GM19035 (cell line): ENCODE data around the gene CTSW.
"Not testable (repeated sequence)": the region's sequence is repeated elsewhere in the genome, so short reads cannot be mapped to it uniquely, and the experiment has no call there.

Experiments used
- ATAC-seq: cut with Tn5 transposase; IDR thresholded peaks from one replicate; pipeline ENCODE4 v1.9.1; 2021; ENCODE audit not compliant: unreplicated experiment

The CTSW gene

DNA sequence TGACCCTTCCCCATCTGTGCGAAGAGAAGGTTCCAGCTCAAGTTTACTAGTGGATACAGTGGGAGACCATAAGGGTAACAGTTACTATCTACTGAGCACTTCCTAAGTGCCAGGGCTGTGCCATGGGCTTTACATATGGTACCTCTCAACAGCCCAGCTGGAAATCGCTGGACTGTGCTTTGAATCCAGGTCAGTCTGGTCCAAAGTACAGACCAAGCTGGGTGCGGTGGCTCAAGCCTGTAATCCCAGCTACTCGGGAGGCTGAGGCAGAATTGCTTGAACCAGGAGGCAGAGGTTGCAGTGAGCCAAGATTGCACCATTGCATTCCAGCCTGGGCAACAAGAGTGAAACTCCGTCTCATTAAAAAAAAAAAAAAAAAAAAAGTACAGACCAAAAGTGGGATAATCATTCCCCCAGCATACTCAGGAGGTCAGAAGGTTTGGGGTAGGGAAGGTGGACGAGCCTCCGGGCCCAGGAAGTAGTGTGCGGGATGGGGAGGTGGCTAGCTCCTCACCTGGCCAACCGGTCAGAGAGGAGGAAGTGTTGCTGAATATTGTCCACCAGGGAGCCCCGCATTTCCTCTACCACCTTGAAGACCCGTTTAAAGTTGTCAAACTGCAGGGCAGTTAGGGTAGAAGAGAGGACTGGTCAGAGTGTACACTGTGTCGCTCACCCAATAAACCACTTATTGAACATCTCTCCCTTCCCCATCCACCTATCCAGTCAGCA, 6.3 kb downstream of the CTSW start:
- no peak for ATAC-seq

DNA sequence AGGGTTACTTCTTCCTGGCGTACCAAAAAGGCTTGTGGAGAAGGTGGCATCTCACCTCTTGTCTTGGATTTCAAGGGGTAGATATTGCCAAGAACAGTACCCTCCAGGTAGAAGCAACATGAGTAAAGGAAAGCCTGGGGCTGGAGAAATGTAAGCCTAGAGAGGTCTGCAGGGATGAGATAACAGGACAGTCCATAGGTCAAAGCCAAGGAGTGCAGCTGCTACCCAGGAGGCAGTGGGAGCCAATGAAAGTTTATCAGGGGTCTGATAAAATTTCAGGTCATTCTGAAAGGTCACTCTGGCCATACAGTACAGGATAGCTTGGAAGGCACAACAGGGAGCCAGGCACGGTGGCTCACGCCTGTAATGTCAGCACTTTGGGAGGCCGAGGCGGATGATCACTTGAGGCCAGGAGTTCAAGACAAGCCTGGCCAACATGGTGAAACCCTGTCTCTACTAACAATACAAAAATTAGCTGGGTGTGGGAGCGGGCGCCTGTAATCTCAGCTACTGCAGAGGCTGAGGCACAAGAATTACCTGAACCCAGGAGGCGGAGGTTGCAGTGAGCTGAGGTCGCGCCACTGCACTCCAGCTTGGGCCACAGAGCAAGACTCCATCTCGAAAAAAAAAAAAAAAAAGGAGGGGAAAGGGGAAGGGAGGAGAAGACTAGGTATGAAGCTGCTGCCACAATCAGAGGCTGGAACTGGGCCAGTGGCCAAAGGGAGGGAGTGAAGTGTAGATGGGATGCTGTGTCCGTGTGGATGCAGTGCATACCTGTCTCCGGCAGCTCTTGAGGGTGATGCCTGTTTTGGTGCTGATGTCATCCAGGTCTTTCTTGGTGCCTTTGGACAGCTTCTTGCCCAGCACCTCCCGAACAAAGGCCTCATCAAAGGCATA, 7.4 kb downstream of the CTSW start:
- no peak for ATAC-seq

DNA sequence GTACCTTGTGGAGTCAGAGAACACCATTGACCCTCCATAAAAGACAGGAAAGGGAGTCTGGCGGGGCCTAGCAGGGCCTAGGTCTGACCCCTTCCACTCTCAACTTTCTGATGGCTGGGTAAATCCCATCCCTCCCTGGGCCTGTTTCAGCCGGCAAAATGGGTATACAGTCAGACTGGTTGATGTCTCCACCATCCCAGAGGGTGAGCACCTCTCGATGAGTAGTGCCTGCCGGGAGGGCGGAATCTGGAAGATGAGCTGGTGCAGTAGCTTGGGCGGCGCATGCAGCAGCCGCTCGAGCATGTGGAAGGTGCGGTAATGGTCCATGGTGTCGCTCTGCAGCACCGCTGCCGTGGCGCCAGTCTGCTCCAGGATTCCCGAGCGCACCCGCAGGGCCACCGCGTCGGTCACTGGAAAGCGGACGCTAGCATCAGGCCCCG, 8.1 kb downstream of the CTSW start:
- peak; percentile 1 for ATAC-seq

DNA sequence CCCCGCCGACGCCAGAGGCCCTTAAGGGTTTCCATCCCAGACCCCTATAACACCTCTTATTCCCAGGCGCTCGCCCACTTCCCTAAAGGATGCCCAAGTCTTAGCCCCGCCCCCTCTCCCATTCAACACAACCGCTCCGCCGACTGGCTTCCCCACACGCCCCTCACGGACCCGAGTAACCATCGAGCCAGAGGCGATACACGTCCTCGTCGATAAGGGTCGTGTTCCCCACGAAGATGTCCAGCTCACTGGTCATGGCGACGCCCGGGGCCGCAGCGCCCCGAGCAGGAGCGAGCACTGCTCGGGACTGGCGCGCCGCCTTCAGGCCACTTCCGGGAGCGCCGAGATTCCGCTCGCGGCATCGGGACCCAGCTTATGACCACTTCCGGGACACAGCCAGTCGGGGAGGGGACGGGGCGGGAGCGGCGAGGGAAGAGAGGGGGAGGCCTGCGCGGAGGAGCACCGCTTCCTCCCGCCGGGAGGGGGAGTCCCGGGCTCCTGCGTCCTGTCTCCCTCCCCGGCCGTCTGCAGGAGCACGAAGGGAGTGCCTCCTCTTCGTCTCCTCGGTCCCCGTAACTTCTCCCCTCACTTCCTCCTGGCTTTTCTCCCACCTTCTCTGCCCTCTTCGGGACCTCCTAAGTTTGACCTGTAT, 8.7 kb downstream of the CTSW start, which contains the start of gene FIBP:
FIBP (minus strand) TSS at position 309 of the 652 bp plus-strand sequence; CDS start at position 256, 53 bp downstream.
- ATAC-seq = peak; percentile 47

DNA sequence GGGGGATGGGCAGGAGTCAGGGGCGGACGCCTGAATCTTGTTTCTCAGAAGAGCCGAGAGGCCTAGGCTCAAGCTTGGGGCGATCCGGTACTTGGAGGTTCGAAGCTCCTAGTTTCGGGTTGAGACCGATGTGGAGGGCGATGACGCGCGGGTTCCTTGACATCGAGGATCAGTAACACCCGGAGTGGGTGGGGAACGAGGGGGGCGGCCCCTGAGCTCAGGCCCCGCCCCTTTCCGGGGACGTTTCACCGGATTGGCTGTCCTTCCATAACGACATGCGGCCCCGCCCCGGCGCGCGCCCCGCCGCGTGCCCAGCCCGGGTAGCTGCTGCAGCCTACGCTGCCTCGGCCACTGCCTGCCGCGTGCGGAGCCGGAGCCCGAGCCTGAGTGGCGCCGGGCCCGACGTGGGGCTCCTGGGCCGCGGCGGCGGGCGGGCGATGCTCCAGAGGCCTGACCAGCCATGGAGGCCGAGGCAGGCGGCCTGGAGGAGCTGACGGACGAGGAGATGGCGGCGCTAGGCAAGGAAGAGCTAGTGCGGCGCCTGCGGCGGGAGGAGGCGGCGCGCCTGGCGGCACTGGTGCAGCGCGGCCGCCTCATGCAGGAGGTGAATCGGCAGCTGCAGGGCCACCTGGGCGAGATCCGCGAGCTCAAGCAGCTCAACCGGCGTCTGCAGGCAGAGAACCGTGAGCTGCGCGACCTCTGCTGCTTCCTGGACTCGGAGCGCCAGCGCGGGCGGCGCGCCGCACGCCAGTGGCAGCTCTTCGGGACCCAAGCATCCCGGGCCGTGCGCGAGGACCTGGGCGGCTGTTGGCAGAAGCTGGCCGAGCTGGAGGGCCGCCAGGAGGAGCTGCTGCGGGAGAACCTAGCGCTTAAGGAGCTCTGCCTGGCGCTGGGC, 10.9 kb downstream of the CTSW start, which contains the start of gene CCDC85B:
CCDC85B (plus strand) TSS at position 350 of the 895 bp plus-strand sequence; CDS start at position 461, 111 bp downstream.
- peak; percentile 54 for ATAC-seq

DNA sequence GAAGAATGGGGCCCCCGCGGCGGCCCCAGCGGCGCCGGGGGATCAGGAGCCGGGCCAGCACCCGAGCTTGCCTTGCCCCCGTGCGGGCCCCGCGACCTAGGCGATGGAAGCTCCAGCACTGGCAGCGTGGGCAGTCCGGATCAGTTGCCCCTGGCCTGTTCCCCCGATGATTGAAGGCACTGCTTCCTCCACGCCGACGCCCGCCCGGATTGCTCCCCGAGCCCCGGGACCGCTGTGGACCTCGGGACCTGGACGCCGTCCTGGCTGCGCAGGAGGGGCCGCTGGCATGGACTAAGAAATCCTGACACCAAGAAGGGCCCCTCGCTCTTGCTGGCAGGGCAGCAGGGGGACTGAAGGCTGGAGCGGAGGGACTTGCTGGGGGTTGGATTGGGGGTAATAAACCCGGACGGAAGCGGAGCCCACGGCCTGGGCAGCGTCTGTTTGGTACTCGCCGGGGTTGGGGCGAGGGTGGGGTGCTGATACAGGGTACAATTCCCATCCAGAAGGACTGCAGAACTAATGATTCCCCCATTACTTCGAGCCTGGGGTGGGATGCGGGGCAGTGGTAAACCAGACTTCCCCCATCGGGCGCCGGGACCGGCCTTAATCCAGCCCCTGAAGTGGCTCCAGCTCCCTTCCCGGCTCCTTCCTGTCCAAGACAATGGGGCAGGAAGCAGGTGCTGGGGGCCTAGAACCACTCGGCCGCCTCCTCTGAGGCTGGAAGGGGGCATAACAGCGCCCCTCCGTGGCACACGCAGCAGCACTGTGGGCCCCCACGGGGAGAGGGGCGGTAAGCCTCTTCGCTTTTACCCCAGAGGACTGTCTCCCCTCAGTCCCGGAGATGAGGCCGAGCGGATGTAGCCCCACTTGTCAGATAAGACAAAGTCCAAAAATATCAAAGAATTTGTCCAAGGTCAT, 11.8 kb downstream of the CTSW start:
- no peak for ATAC-seq

DNA sequence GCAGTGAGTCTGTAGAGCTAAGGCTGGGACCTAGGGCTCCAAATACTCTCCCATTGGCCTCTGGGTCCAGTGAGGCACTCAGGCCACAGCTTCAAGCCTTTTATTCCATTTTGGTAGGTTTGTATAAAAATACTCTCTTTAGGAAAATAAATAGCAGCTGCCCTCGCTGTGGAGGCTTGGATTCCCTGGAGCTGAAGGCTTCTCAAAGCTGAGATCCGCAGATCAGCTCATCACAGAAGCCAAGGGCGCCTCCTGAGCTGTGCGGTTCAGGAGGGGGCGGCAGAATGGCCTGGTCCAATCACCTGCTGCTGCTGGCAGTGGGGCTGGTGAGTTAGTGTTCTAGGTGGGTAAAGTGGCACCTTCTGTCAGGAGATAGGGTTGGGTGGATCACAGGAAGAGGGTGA, 12.5 kb downstream of the CTSW start:
- not testable (repeated sequence) for ATAC-seq

DNA sequence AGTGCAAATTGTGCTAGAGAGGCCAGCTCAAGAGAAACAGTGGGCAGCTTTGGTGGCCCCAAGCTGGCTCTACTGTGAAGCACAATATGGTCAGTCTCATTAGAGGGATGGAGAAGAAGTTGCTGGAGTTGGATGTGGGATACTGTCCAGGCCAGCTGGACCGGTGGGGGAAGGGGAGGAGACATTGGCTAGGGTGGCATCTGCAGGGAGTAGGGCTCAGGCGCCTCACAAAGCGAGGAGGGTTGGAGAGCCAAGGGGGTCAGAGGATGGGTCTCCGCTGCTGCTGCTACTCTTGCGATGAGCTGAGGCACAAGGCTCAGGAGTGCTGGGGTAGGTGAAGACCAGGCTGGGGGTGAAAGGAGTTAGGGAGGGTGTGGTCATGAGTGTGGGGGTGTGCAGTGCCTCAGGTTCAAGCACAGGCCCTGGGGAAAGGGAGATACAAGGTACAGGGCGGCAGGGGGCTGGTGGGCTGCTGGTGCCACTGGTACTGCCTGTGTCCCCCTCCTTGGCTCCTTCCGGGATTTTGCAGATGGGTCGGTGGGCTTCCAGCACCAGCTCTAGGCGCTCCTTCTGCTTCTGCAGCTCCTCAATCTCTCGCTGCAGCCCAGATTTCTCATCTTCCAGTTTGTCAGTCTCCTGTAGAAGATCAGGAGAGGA, 13.2 kb downstream of the CTSW start:
- ATAC-seq = no peak

DNA sequence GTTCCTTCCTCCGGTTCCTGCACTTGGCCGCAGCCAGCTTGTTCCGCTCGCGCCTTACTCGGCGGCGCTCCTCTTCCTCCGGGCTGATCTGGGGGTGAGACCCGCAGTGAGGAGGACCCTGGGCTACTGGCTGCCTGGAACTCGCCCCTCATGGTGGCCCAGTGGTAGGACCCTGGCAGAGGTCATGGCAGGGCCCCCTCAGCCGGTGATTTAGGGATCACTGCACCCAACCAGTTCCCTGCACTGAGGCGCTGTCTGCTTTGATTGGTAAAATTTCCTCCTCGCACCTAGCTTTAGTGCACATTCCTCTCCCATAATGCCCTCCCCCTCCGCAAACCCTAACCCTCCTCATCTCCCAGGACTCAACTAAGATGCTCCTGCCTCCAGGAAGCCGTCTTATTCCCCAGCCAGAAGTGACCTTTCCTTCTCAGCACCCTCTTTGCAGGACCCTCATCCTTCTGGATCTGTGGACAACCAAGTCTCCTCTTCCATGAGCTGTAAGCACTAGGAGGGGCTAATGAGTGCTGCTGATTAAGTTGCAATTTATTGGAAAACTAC, 14.5 kb downstream of the CTSW start:
- ATAC-seq = no peak

DNA sequence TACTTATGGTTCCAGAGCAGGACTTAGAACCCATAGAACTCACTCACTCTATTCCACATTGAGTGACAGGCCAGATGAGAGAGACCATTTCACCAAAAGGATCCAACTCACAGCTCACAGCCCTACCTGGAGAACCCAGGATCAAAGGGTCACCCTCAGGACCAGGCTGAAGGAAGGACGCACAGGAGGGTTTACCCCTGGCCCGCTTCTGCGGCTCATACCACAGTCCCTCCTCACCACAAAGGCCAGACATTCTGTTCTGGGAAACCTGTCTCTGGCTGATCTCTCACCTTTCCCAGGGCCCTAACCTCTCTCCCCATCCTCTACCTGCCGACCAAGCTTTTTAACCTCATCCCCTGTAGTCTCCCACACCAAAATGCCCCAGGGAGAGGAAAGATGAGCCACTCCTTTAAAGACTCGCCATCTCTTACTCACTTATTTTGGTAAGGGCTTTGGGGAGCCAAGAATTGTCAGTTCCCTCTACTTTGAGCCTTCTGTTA, 15.9 kb downstream of the CTSW start:
- ATAC-seq = no peak

DNA sequence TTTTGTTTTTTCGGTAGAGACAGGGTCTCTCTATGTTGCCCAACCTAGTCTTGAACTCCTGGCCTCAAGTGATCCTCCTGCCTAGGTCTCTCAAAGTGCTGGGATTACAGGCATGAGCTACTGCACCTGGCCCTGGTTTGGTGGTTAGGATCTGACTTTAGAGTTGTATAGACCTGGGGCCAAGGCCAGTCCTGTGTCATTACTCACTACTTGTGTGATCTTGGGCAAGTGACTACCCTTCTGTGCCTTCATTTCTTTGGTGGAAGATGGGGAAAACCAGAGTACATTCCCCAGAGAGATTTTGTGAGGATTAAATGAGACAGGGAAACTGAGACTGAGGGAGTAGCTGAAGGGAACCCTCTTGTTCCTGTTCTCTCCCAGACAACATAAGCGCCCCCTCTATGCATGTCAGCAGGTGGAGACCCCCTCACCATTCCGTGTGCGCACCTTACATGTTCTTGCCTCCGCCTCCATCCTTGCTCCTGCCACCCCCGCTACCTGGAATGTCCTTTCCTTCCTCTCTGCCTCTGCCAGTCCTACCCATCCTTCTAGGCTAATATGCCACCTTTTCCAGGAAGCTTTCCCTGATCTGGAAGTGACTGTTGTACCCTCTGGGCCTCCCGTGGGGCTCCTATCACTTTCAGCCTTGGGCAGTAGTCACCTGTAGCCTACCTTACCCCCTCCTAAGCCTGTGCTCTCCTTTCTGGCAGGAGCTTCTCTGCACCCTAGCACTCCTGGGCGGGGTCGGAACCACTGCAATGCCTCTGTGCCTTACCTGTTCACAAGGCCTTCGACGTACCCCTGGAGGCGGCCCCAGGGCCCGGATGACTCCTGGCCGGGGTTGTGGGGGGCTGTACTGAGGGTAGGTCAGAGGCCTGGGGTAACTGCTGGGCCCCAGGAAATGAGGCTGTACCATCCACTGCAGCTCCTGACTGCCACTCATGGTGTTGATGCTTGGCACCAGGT, 16.7 kb downstream of the CTSW start:
- no peak for ATAC-seq

DNA sequence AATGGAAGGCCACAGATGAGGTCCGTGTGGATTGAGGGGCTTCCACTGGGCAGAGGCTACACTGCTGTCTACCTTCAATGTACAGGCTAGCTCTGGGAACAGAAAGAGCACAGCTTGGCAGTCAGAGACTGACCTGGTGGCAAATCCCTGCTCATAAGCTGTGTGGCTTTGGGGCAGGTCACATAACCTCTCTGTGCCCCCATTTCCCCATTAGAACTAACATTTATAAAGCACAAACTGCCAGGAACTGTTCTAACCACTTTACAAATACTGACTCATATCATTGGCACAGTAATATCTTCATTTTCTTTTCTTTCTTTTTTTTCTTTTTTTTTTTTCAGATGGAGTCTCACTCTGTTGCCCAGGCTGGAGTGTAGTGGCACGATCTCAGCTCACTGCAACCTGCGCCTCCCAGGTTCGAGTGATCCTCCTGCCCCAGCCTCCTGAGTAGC, 17.4 kb downstream of the CTSW start:
- ATAC-seq = no peak

DNA sequence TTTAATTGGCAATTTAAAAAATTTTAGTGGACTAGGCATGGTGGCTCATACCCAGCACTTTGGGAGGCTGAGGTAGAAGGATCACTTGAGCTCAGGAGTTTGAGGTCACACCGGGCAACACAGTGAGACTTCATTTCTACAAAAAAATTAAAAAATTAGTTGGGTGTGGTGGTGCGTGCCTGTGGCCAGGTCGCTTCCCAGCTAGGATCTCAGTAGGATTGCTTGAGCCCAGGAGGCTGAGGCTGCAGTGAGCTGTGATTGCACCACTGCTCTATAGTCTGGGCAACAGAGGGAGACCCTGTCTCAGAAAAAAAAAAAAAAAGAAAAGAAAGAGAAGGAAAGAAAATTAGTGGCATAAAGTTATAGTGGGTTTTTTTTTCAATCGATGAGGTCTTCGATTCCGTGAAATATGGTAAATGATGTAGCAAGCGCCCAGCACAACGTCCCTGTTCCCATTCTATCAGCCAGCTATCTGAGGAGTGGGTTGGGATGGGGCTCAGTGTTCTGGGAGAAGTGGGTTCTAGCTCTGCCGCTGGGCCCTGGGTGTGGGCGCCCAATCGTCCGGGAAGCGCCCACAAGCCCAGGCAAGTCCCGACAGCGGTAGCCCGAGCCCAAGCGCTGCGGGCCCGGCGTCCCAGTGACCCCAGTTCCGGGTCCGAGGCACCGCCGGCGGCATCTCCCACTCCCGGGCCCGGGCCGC, 19.2 kb downstream of the CTSW start:
- ATAC-seq = no peak

DNA sequence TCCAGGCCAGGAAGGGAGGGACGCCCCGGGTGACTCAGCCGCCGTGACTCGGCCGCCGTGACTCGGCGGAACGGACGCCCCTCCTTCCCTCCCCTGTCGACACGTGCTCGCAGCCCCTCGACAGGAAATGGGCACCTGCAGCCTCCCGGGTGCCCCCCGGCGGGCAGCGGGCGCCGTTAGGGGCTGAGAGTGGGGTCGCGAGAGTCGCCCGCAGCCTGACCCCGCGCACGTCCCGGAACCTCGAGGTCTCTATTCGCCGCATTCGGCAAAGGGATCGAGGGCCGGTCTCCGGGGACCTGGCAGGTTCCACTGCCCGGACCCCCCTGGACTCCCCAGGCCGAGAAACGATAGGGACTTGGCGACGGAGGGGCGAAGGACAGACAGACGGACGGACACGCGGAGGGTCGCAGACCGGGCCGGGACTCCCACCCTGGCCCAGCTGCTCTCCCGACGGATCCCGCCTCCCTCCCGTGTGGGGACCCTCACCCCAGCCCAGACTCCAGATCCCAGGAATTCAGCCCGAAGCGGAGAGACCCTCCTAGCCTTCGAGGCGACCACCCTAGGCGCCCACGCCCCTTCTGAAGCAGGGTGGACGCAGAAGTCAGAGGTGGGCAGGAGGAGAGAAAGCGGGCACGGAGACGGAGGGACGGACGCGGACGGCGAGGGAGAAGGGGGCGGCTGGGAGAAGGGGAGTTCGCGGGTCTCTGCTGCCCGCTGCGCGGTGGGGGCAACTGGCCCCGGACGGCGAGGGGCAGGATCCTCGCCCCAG, 19.9 kb downstream of the CTSW start:
- no peak for ATAC-seq

DNA sequence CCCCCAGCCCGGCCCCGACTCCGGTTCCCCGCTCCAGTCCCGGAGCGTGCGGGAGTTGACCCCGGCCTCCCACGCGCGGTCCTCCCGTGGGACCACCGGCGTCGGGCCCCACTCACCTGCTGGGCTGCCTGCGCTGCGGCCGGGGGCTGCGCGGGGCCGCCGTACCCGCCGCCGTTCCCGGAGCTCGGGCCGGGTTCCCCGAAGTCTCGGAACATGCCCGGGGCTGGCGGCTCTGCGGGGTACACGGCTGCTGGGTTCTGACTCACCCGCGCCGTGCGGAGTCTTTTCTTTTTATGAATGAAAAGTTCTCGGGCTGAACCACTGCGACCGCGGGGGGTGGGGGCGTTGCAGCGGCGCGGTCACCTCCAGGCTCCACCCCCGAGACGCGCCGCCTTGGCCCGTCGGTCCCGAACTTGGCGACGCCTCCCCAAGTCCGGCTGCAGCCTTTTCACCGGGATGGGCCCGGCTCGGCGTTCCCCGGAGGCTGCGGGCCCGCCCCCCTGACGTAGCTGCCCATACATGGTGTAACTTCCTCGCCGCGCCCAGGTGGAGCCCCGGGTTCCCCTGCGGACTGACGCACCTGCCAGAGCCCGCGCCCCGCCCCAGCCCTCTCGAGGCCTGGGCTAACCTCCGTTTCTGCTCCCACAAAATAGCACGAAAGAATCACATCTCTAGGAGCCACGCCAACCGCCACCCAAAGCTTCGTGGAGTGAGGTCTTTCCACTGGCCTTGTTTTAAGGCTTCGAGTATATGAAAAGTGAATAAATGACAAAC, 20.7 kb downstream of the CTSW start, which contains the start of gene FOSL1:
FOSL1 (minus strand) TSS at position 264 of the 774 bp plus-strand sequence; CDS start at position 215, 49 bp downstream.
- peak; percentile 86 for ATAC-seq
